Tibial artery (tissue), 4 donors: ENCODE measurements around the gene LPO.

Source experiments
- DNase-seq, 2 donors: peaks; one replicate each; pipeline ENCODE4 v3.0.0-alpha.2; 2019
- H3K27ac ChIP-seq, 2 donors: fragments of 200-600 bp; sonication (generic) in 1 of 2; 1 replicate in 1 of 2; 2 replicates in 1 of 2; pipeline ENCODE4 v1.5.1; 2018 to 2019; ENCODE audit warnings: mild to moderate bottlenecking in 1 of 2
- H3K27me3 ChIP-seq, 2 donors: fragments of 200-600 bp; sonication (generic) in 1 of 2; one replicate each; pipeline versions ENCODE4 v1.5.1 to v1.6.0; 2016 to 2019
- H3K36me3 ChIP-seq, 3 donors: fragments of 200-600 bp; sonication (generic) in 2 of 3; one replicate each; pipeline ENCODE4 v1.5.1; 2016 to 2019; ENCODE audit warnings: mild to moderate bottlenecking in 2 of 3
- H3K4me1 ChIP-seq, 4 donors: fragments of 200-600 bp; sonication (generic) in 2 of 4; 1 replicate in 3 of 4; 2 replicates in 1 of 4; pipeline ENCODE4 v1.5.1; 2016 to 2019
- H3K4me3 ChIP-seq, 2 donors: fragments of 200-600 bp; sonication (generic) in 1 of 2; 1 replicate in 1 of 2; 2 replicates in 1 of 2; pipeline ENCODE4 v1.5.1; 2018 to 2019; ENCODE audit warnings: mild to moderate bottlenecking in 2 of 2
- H3K9me3 ChIP-seq, 3 donors: fragments of 200-600 bp; sonication (generic) in 1 of 3; one replicate each; pipeline ENCODE4 v1.5.1; 2016 to 2019
- CTCF ChIP-seq, 2 experiments: fragments of 200-600 bp in 1 of 2; fragments of 450-650 bp in 1 of 2; IDR thresholded peaks; one replicate each; pipeline ENCODE4 v1.5.1; 2017 to 2019; ENCODE audit warnings: antibody characterized with exemption in 2 of 2, mild to moderate bottlenecking in 1 of 2, moderate library complexity in 1 of 2
- intact Hi-C: fragments of 100-400 bp; cut with DNase I; formaldehyde crosslinking; loops from one replicate; pipeline ENCODE4 v1.15.0; 2023; ENCODE audit warnings: low total_unique reads

The LPO gene

DNA sequence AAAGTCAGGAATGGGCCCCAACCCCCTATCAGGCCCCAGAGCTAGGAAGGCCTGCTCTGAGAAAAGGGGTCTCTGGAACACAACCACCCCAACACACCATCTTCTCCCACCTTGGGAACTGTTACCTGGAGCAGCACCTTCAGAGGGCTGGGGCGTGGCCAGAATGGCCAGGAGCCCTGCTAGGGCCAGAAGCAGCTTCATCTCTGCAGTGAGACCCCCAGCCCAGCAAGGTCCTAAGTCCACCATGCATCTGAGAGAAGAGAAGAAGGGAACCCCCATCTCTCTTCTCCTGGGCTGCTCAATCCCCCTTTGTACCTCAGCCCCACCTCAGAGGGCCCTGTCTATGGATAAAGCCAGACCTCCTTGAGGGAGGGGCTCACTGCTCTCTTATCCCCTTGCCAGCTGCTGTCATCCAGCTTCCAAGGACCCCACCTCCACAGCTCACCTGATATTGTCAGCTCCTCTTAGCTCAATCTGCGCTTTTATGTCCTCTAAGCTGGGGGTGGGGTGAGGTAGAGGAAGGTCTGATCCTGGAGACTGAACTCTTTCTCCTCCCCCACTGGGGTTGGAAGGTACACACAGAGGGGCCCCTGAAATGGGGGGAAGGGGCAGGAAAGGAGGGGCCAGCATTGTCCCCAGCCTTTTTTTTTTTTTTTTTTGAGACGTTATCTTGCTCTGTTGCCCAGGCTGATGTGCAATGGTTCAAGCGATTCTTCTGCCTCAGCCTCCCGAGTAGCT lies 42.3 kb downstream of the LPO start, which contains the start of gene MPO:
Gene MPO (minus strand): TSS at position 456 of the 738 bp plus-strand sequence. CDS start 177 bp downstream, at position 279.
- H3K27me3 ChIP-seq: peaks cover 0 to 23% of the 10 kb centered on the region in 2 donors
- intact Hi-C loops: no loop called here

GRCh38 chr17:58281511-58282011 lies 43.2 kb downstream of the LPO start:
- H3K4me1 ChIP-seq: peaks cover 0 to 12% (median 7%) of the 10 kb centered on the region in 4 donors
- intact Hi-C loops: no loop called here
- no peaks in the 10 kb centered on the region for H3K36me3 ChIP-seq
- H3K4me3 ChIP-seq: no peak overlapping the region
- TF ChIP-seq CTCF (IDR thresholded peaks at IDR 0.05): no peak
- H3K9me3 ChIP-seq: no peaks in the 10 kb centered on the region
- H3K27me3 ChIP-seq: peaks cover 0 to 27% of the 10 kb centered on the region in 2 donors
- DNase-seq: peak in 1 of 2 donors; percentile 13
- no peak overlapping the region for H3K27ac ChIP-seq

More for the DNA sequence above, 42.3 kb downstream of the LPO start, which contains the start of gene MPO:
- Histone ChIP-seq H3K4me3 (no peak within 1 kb of the TSS), H3K4me1 (peaks cover 0 to 12% (median 7%) of the 10 kb centered on the region in 4 donors), H3K9me3 (no peaks in the 10 kb centered on the region), H3K27ac (no peak within 1 kb of the TSS), H3K36me3 (no peaks in the 10 kb centered on the region)
- no peak for TF ChIP-seq CTCF (IDR thresholded peaks at IDR 0.05)
- peak in 1 of 2 donors; percentile 12 for DNase-seq

GRCh38 chr17:58282442-58282841 lies 44.1 kb downstream of the LPO start:
- peaks cover 0 to 27% of the 10 kb centered on the region in 2 donors for H3K27me3 ChIP-seq
- intact Hi-C loops: no loop called here

DNA sequence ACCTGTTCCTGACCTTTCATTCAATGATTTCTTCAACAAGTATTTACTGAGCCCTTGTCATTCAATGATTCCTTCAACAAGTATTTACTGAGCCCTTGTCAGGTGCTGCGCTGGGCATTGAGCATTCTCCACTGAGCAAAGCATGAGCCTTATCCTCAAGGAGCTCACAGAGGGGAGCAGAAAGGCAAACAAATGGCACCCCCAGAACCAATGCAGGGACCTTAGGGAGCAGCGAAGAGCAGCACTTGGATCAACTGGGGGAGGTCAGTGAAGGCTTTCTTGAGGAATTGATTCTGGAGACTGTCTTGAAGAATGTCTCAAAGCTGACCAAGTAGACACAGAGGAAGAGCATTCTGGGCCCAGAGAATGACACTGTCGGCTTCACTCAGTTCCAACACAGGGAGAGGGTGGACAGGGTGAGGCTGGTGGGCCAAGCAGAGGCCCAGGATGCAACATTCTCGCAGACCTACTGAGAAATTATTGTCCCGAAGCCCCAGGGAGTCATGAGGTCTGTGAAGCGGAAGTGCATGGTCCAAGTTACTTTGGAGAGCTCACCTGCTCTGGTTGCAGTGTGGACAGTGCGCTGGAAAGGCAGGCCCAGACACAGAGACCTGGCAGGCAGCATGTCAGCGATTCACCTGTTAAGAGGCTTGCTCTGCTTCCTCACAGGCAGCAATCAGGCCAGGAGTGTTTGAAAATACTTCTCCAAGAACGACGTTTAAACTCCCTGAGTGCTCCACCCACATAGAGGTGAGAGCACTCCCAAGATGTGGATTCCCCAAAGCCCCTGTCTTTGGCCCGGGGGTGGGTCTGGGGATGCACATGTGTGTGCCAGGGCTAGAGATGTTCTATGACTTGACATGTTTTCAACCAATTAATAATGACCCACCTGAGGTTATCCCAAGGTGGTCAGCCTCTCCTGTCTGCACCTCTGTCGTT lies 45.6 kb downstream of the LPO start:
- DNase-seq: peak in 1 of 2 donors; percentile 14
- intact Hi-C loops: no loop called here
- H3K27me3 ChIP-seq: peaks cover 0 to 31% of the 10 kb centered on the region in 2 donors

More at GRCh38 chr17:58282442-58282841, 44.1 kb downstream of the LPO start:
- TF ChIP-seq CTCF (IDR thresholded peaks at IDR 0.05): no peak
- peaks cover 0 to 12% (median 7%) of the 10 kb centered on the region in 4 donors for H3K4me1 ChIP-seq
- DNase-seq: no peak
- no peak overlapping the region for H3K27ac ChIP-seq
- no peak overlapping the region for H3K4me3 ChIP-seq
- H3K9me3 ChIP-seq: no peaks in the 10 kb centered on the region
- no peaks in the 10 kb centered on the region for H3K36me3 ChIP-seq

More for the DNA sequence above, 45.6 kb downstream of the LPO start:
- Histone ChIP-seq H3K27ac (no peak overlapping the region), H3K9me3 (no peaks in the 10 kb centered on the region), H3K36me3 (no peaks in the 10 kb centered on the region), H3K4me1 (peaks cover 0 to 6% (median 4%) of the 10 kb centered on the region in 4 donors), H3K4me3 (no peak overlapping the region)
- no peak for TF ChIP-seq CTCF (IDR thresholded peaks at IDR 0.05)
